Naive thymus-derived CD8-positive, alpha-beta T cell (primary cell): ENCODE measurements around the gene HLA-DPA1. TPM values are rescaled to one million over a fixed set of nuclear protein-coding genes. Genes with fewer than 3 reads are reported as not detected.
"Not testable (repeated sequence)": the region's sequence is repeated elsewhere in the genome, so short reads cannot be mapped to it uniquely, and the experiment has no call there.

Experiments
- ATAC-seq, 2 donors: fragments of 150-1000 bp; cut with Tn5 transposase in 1 of 2; sonication (Bioruptor Pico), chemical (Tn5 transposase) in 1 of 2; 1 replicate in 1 of 2; 2 replicates in 1 of 2; pipeline ENCODE4 v1.10.0; 2021; ENCODE audit warnings: mild to moderate bottlenecking in 2 of 2, moderate library complexity in 2 of 2
- POLR2A ChIA-PET: fragments of 350-600 bp; sonication (Branson Sonifier 250); formaldehyde crosslinking; loops from one replicate; lab custom pipeline; 2021; ENCODE audit warnings: antibody characterized with exemption; lab: Charles Lee
- DNase-seq, 10 donors: peaks; one replicate each; pipeline versions ENCODE4 v3.0.0 to v3.0.0-alpha.2; 2020 to 2022
- H3K27ac Mint-ChIP-seq, 10 donors: one replicate each; pipeline ENCODE4 v1.8.0; 2020 to 2022; ENCODE audit warnings: mild to moderate bottlenecking in 10 of 10, mixed read lengths in 10 of 10, moderate library complexity in 4 of 10, inconsistent platforms in 1 of 10
- H3K27me3 Mint-ChIP-seq, 5 donors: one replicate each; pipeline ENCODE4 v1.8.0; 2021 to 2022; ENCODE audit warnings: mixed read lengths in 5 of 5
- H3K36me3 Mint-ChIP-seq, 3 donors: one replicate each; pipeline ENCODE4 v1.8.0; 2020 to 2022; ENCODE audit warnings: mixed read lengths in 3 of 3, mild to moderate bottlenecking in 2 of 3, inconsistent platforms in 1 of 3
- H3K4me1 Mint-ChIP-seq, 4 donors: one replicate each; pipeline ENCODE4 v1.8.0; 2021 to 2022; ENCODE audit warnings: mixed read lengths in 4 of 4
- H3K4me3 Mint-ChIP-seq, 10 donors: one replicate each; pipeline ENCODE4 v1.8.0; 2020 to 2022; ENCODE audit warnings: mild to moderate bottlenecking in 10 of 10, mixed read lengths in 10 of 10, moderate library complexity in 6 of 10, inconsistent platforms in 1 of 10
- H3K9me3 Mint-ChIP-seq, 9 donors: one replicate each; pipeline ENCODE4 v1.8.0; 2020 to 2022; ENCODE audit warnings: mixed read lengths in 9 of 9, mild to moderate bottlenecking in 3 of 9, inconsistent platforms in 1 of 9, moderate library complexity in 1 of 9
- polyA plus RNA-seq, 3 donors: library from polyadenylated mRNA; unstranded; fragments of 300-500 nt; fragmentation: Illumina TruSeq; gene quantifications; one replicate each; pipeline ENCODE4 v1.2.3, GENCODE V29; 2021
- total RNA-seq, 8 experiments: library from RNA in 2 of 8; stranded (reverse) in 2 of 8; gene quantifications; one replicate each; pipeline ENCODE4 v1.2.3 and lab custom pipeline; 2021 to 2026

Gene HLA-DPA1
- total and polyA plus RNA-seq, 5 experiments from 2014 or later: 19.5 to 121 (median 35.9) TPM

- peak; percentile 0 to 3 for ATAC-seq
- H3K4me1 Mint-ChIP-seq: peaks cover 27 to 79% (median 69%) of the 10 kb centered on the region in 4 donors
Measured at GRCh38 chr6:33075208-33075567, 1.7 kb upstream of the HLA-DPA1 start.

GRCh38 chr6:33072508-33073100 lies 845 bp downstream of the HLA-DPA1 start:
- Mint-ChIP-seq H3K27ac (peak overlapping the region in 4 of 10 donors; percentile 9 to 85 (median 58)), H3K4me3 (peak overlapping the region; percentile 27 to 95 (median 86)), H3K4me1 (peaks cover 19 to 64% (median 50%) of the 10 kb centered on the region in 4 donors), H3K36me3 (peaks cover 9 to 18% (median 13%) of the 10 kb centered on the region in 3 donors), H3K27me3 (peaks cover 0 to 11% (median 0%) of the 10 kb centered on the region in 5 donors), H3K9me3 (peaks cover 0 to 3% (median 0%) of the 10 kb centered on the region in 9 donors)
- DNase-seq (no peak), ATAC-seq (no peak)
- POLR2A ChIA-PET: interaction anchor here (0.6 to 1.6 kb wide), 4 partner anchors 22 to 1240 kb away, joined by 3 to 5 read pairs (median 4); no protein-coding TSS in a partner anchor

More at GRCh38 chr6:33075208-33075567, 1.7 kb upstream of the HLA-DPA1 start:
- no peaks in the 10 kb centered on the region for H3K9me3 Mint-ChIP-seq
- peaks cover 0 to 8% (median 0%) of the 10 kb centered on the region in 5 donors for H3K27me3 Mint-ChIP-seq
- peak overlapping the region in 9 of 10 donors; percentile 84 to 96 (median 89) for H3K4me3 Mint-ChIP-seq
- POLR2A ChIA-PET: interaction anchor here (0.8 to 2.0 kb wide), 3 partner anchors 103 to 231 kb away, joined by 3 to 14 read pairs (median 3); no protein-coding TSS in a partner anchor
- no peaks in the 10 kb centered on the region for H3K36me3 Mint-ChIP-seq
- peak overlapping the region; percentile 71 to 97 (median 92) for H3K27ac Mint-ChIP-seq
- DNase-seq: no peak

GRCh38 chr6:33071569-33071968 lies 1.9 kb downstream of the HLA-DPA1 start:
- POLR2A ChIA-PET: no interaction called here
- H3K27me3 Mint-ChIP-seq: peaks cover 0 to 13% (median 0%) of the 10 kb centered on the region in 5 donors
- peak overlapping the region in 9 of 10 donors; percentile 0 to 95 (median 47) for H3K4me3 Mint-ChIP-seq
- peaks cover 13 to 28% (median 24%) of the 10 kb centered on the region in 3 donors for H3K36me3 Mint-ChIP-seq
- peaks cover 13 to 60% (median 41%) of the 10 kb centered on the region in 4 donors for H3K4me1 Mint-ChIP-seq
- ATAC-seq (no peak), DNase-seq (no peak)
- H3K27ac Mint-ChIP-seq: peak overlapping the region in 4 of 10 donors; percentile 9 to 85 (median 40)
- H3K9me3 Mint-ChIP-seq: peaks cover 0 to 11% (median 0%) of the 10 kb centered on the region in 9 donors

- H3K27me3 Mint-ChIP-seq: peaks cover 0 to 13% (median 0%) of the 10 kb centered on the region in 5 donors
- H3K4me3 Mint-ChIP-seq: peak overlapping the region in 2 of 10 donors; percentile 27 to 95
- H3K36me3 Mint-ChIP-seq: peaks cover 14 to 32% (median 30%) of the 10 kb centered on the region in 3 donors
- H3K9me3 Mint-ChIP-seq: peaks cover 0 to 18% (median 0%) of the 10 kb centered on the region in 9 donors
- no peak for DNase-seq
- POLR2A ChIA-PET: no interaction called here
- H3K27ac Mint-ChIP-seq: peak overlapping the region in 2 of 10 donors; percentile 37 to 85
- H3K4me1 Mint-ChIP-seq: peaks cover 13 to 60% (median 36%) of the 10 kb centered on the region in 4 donors
- no peak for ATAC-seq
Measured at GRCh38 chr6:33070909-33071308, 2.5 kb downstream of the HLA-DPA1 start.

- Mint-ChIP-seq H3K36me3 (peaks cover 18 to 33% (median 32%) of the 10 kb centered on the region in 3 donors), H3K27ac (peak overlapping the region in 1 of 10 donors; percentile 85), H3K9me3 (peaks cover 0 to 19% (median 0%) of the 10 kb centered on the region in 9 donors), H3K27me3 (peaks cover 0 to 16% (median 0%) of the 10 kb centered on the region in 5 donors), H3K4me1 (peaks cover 11 to 49% (median 27%) of the 10 kb centered on the region in 4 donors), H3K4me3 (no peak overlapping the region)
- ATAC-seq (no peak), DNase-seq (no peak)
- POLR2A ChIA-PET: no interaction called here
Measured at GRCh38 chr6:33069021-33069738, 4.3 kb downstream of the HLA-DPA1 start.

- Mint-ChIP-seq H3K4me1 (peaks cover 5 to 35% (median 13%) of the 10 kb centered on the region in 4 donors), H3K4me3 (no peak overlapping the region), H3K9me3 (peaks cover 0 to 19% (median 0%) of the 10 kb centered on the region in 9 donors), H3K27me3 (peaks cover 0 to 13% (median 0%) of the 10 kb centered on the region in 5 donors), H3K36me3 (peaks cover 18 to 33% (median 32%) of the 10 kb centered on the region in 3 donors), H3K27ac (peak overlapping the region in 1 of 10 donors; percentile 1)
- ATAC-seq: no peak
- POLR2A ChIA-PET: no interaction called here
- DNase-seq: no peak
Measured at GRCh38 chr6:33066917-33067521, 6.4 kb downstream of the HLA-DPA1 start.

- Mint-ChIP-seq H3K36me3 (peaks cover 18 to 33% (median 32%) of the 10 kb centered on the region in 3 donors), H3K4me1 (peaks cover 0 to 25% (median 4%) of the 10 kb centered on the region in 4 donors), H3K4me3 (no peak overlapping the region), H3K9me3 (peaks cover 0 to 19% (median 0%) of the 10 kb centered on the region in 9 donors), H3K27me3 (peaks cover 0 to 13% (median 0%) of the 10 kb centered on the region in 5 donors), H3K27ac (no peak overlapping the region)
- POLR2A ChIA-PET: no interaction called here
- DNase-seq: no peak
- ATAC-seq: no peak
Measured at GRCh38 chr6:33065312-33065711, 8.1 kb downstream of the HLA-DPA1 start.

- H3K9me3 Mint-ChIP-seq: peaks cover 0 to 19% (median 0%) of the 10 kb centered on the region in 9 donors
- no peak overlapping the region for H3K27ac Mint-ChIP-seq
- POLR2A ChIA-PET: no interaction called here
- DNase-seq (no peak), ATAC-seq (no peak)
- peaks cover 18 to 33% (median 31%) of the 10 kb centered on the region in 3 donors for H3K36me3 Mint-ChIP-seq
- peaks cover 0 to 13% (median 0%) of the 10 kb centered on the region in 5 donors for H3K27me3 Mint-ChIP-seq
- H3K4me1 Mint-ChIP-seq: peaks cover 0 to 19% (median 3%) of the 10 kb centered on the region in 4 donors
- no peak overlapping the region for H3K4me3 Mint-ChIP-seq
Measured at GRCh38 chr6:33064723-33065122, 8.7 kb downstream of the HLA-DPA1 start.

- H3K27me3 Mint-ChIP-seq, POLR2A ChIA-PET, ATAC-seq, DNase-seq, H3K27ac Mint-ChIP-seq, H3K4me3 Mint-ChIP-seq: not testable (repeated sequence)
- Mint-ChIP-seq H3K9me3 (peaks cover 0 to 19% (median 0%) of the 10 kb centered on the region in 9 donors), H3K4me1 (peaks cover 0 to 13% (median 0%) of the 10 kb centered on the region in 4 donors), H3K36me3 (peaks cover 14 to 28% (median 22%) of the 10 kb centered on the region in 3 donors)
Measured at GRCh38 chr6:33063435-33063834, 10.0 kb downstream of the HLA-DPA1 start.

- H3K27me3 Mint-ChIP-seq: peaks cover 0 to 6% (median 0%) of the 10 kb centered on the region in 5 donors
- H3K36me3 Mint-ChIP-seq: peaks cover 5 to 13% (median 8%) of the 10 kb centered on the region in 3 donors
- H3K9me3 Mint-ChIP-seq: peaks cover 0 to 12% (median 0%) of the 10 kb centered on the region in 9 donors
- peak overlapping the region in 1 of 10 donors; percentile 65 for H3K27ac Mint-ChIP-seq
- H3K4me1 Mint-ChIP-seq: peaks cover 0 to 21% (median 6%) of the 10 kb centered on the region in 4 donors
- POLR2A ChIA-PET: interaction anchor here (1.0 kb wide), 1 partner anchor 146 kb away, joined by 3 read pairs; the partner anchor contains the start of gene RING1
- no peak overlapping the region for H3K4me3 Mint-ChIP-seq
- DNase-seq (no peak), ATAC-seq (no peak)
Measured at GRCh38 chr6:33061987-33062386, 11.5 kb downstream of the HLA-DPA1 start.

- ATAC-seq: no peak
- Mint-ChIP-seq H3K27me3 (peaks cover 0 to 8% (median 0%) of the 10 kb centered on the region in 5 donors), H3K36me3 (no peaks in the 10 kb centered on the region)
Measured at GRCh38 chr6:33057222-33058150, 16.0 kb downstream of the HLA-DPA1 start.

More at GRCh38 chr6:33057222-33058150, 16.0 kb downstream of the HLA-DPA1 start:
- no peak for DNase-seq
- peaks cover 0 to 23% (median 8%) of the 10 kb centered on the region in 4 donors for H3K4me1 Mint-ChIP-seq
- peak overlapping the region in 2 of 10 donors; percentile 4 to 21 for H3K27ac Mint-ChIP-seq
- POLR2A ChIA-PET: no interaction called here
- H3K9me3 Mint-ChIP-seq: peaks cover 0 to 2% (median 0%) of the 10 kb centered on the region in 9 donors
- no peak overlapping the region for H3K4me3 Mint-ChIP-seq
